GM23248 (cell line): ENCODE data around the gene EPG5. TPM values are rescaled to one million over a fixed set of nuclear protein-coding genes. Genes with fewer than 3 reads are reported as not detected.

Source experiments
- DNase-seq: peaks from one replicate; pipeline ENCODE4 v3.0.0-alpha.2; 2015
- H2AFZ ChIP-seq: fragments of 200-600 bp; sonication (generic); 2 replicates; pipeline ENCODE4 v1.6.1; 2016; ENCODE audit warnings: antibody characterized with exemption
- H3F3A ChIP-seq: fragments of 200-600 bp; sonication (generic); 2 replicates; pipeline ENCODE4 v1.6.1; 2016; ENCODE audit warnings: mild to moderate bottlenecking, antibody characterized with exemption, mixed run types; ENCODE audit not compliant: insufficient read depth
- H3K27ac ChIP-seq: fragments of 200-600 bp; sonication (generic); 2 replicates; pipeline ENCODE4 v1.5.1; 2016; ENCODE audit warnings: mild to moderate bottlenecking
- H3K27me3 ChIP-seq: fragments of 200-600 bp; sonication (generic); replicated peaks from 2 replicates; pipeline ENCODE4 v1.6.1; 2016; ENCODE audit warnings: mild to moderate bottlenecking; ENCODE audit not compliant: insufficient read depth
- H3K36me3 ChIP-seq: fragments of 200-600 bp; sonication (generic); 2 replicates; pipeline ENCODE4 v1.6.1; 2016; ENCODE audit warnings: low read depth, mild to moderate bottlenecking
- H3K4me1 ChIP-seq: fragments of 200-600 bp; sonication (generic); 2 replicates; pipeline ENCODE4 v1.6.1; 2016; ENCODE audit warnings: mild to moderate bottlenecking; ENCODE audit not compliant: insufficient read depth
- H3K4me2 ChIP-seq: fragments of 200-600 bp; sonication (generic); one replicate; pipeline ENCODE4 v1.6.1; 2016; ENCODE audit warnings: mild to moderate bottlenecking; ENCODE audit not compliant: unreplicated experiment
- H3K4me3 ChIP-seq: fragments of 200-600 bp; sonication (generic); 2 replicates; pipeline ENCODE4 v1.5.1; 2016; ENCODE audit warnings: mild to moderate bottlenecking
- H3K79me2 ChIP-seq: fragments of 200-600 bp; sonication (generic); 2 replicates; pipeline ENCODE4 v1.6.1; 2016; ENCODE audit warnings: mild to moderate bottlenecking; ENCODE audit not compliant: insufficient read depth
- H3K9ac ChIP-seq: fragments of 200-600 bp; sonication (generic); 2 replicates; pipeline ENCODE4 v1.6.1; 2016; ENCODE audit warnings: mild to moderate bottlenecking
- H3K9me2 ChIP-seq: fragments of 200-600 bp; sonication (generic); 2 replicates; pipeline ENCODE4 v1.6.1; 2016; ENCODE audit warnings: mixed run types, mild to moderate bottlenecking, moderate library complexity; ENCODE audit not compliant: insufficient read depth
- H3K9me3 ChIP-seq: fragments of 200-600 bp; sonication (generic); one replicate; pipeline ENCODE4 v1.6.1; 2017; ENCODE audit warnings: low read depth
- H4K20me1 ChIP-seq: fragments of 200-600 bp; sonication (generic); 2 replicates; pipeline ENCODE4 v1.6.0; 2016; ENCODE audit not compliant: insufficient read depth
- EZH2 ChIP-seq: fragments of 200-600 bp; sonication (generic); IDR thresholded peaks from 2 replicates; pipeline ENCODE4 v1.6.1; 2018; ENCODE audit warnings: antibody characterized with exemption, mild to moderate bottlenecking; ENCODE audit not compliant: insufficient read depth, poor library complexity, severe bottlenecking
- EZH2phosphoT487 ChIP-seq: fragments of 200-600 bp; sonication (generic); IDR thresholded peaks from 2 replicates; pipeline ENCODE4 v1.6.1; 2018; ENCODE audit warnings: antibody characterized with exemption, moderate library complexity, mild to moderate bottlenecking, low read depth; ENCODE audit not compliant: insufficient read depth
- WGBS, 2 experiments: methylation state at CpG; one replicate each; pipeline ENCODE4 v1.1.6; 2015 to 2017; ENCODE audit warnings: low lambda C conversion rate in 2 of 2, low coverage in 1 of 2; ENCODE audit errors: missing lambda C conversion rate in 2 of 2; 5-methylcytosine and 5-hydroxymethylcytosine counted together
- in situ Hi-C: fragments of 300-500 bp; cut with MboI; formaldehyde crosslinking; loops from 2 replicates; pipeline ENCODE4 v1.15.0; 2020
- polyA plus RNA-seq: library from polyadenylated mRNA; unstranded; fragments of >200 nt; fragmentation: Nextera tagmentation; extraction: Ambion mirVana; gene quantifications from 2 replicates; pipeline ENCODE4 v1.2.1, GENCODE V29; 2016
- small RNA-seq: library from RNA; depleted of rRNA; stranded (forward); fragments of <200 nt; gene quantifications from one replicate; pipeline ENCODE3, GENCODE V24; 2014; ENCODE audit warnings: low read depth, low replicate concordance
- total RNA-seq: library from RNA; depleted of rRNA; stranded (reverse); fragments of >200 nt; shearing (Covaris generic); gene quantifications from 2 replicates; pipeline ENCODE4 v1.2.3, GENCODE V29; 2014; rRNA removed

Gene EPG5
- total and polyA plus RNA-seq, 2 experiments from 2014 or later: 22.0 to 77.7 TPM

- H3K27ac ChIP-seq: peak overlapping the region; percentile 87
- in situ Hi-C loops: no loop called here
- H3K36me3 ChIP-seq: no peaks in the 10 kb centered on the region
- no peaks in the 10 kb centered on the region for H3K79me2 ChIP-seq
- peak overlapping the region; percentile 63 for H3K9ac ChIP-seq
- peak; percentile 99 for DNase-seq
- no peaks in the 10 kb centered on the region for H3K27me3 ChIP-seq
- H3K4me3 ChIP-seq: peak overlapping the region; percentile 57
- peak overlapping the region; percentile 80 for H3K4me2 ChIP-seq
- H4K20me1 ChIP-seq: no peaks in the 10 kb centered on the region
- H3K9me2 ChIP-seq: no peaks in the 10 kb centered on the region
- H2AFZ ChIP-seq: peak overlapping the region; percentile 61
- peaks cover 39% of the 10 kb centered on the region for H3K4me1 ChIP-seq
- peaks cover 31% of the 10 kb centered on the region for H3F3A ChIP-seq
- WGBS, 2 experiments: 2 to 3% methylated on average over 2 of the region's 2 CpGs
- H3K9me3 ChIP-seq: no peaks in the 10 kb centered on the region
- TF ChIP-seq EZH2 (no peak), EZH2phosphoT487 (no peak)
These were observed 164.2 kb downstream of the EPG5 start for GRCh38 chr18:45802814-45803492.

GRCh38 chr18:45801416-45802004 is 165.6 kb downstream of the EPG5 start:
- TF ChIP-seq EZH2phosphoT487: no peak
- Histone ChIP-seq H3K4me3 (no peak overlapping the region), H3K9me3 (no peaks in the 10 kb centered on the region), H3K79me2 (no peaks in the 10 kb centered on the region), H2AFZ (peak overlapping the region; percentile 32; the same call in 1 of the 2 replicates), H3K4me2 (no peak overlapping the region), H3K27me3 (no peaks in the 10 kb centered on the region), H4K20me1 (no peaks in the 10 kb centered on the region), H3K36me3 (no peaks in the 10 kb centered on the region), H3K9me2 (no peaks in the 10 kb centered on the region), H3K27ac (peak overlapping the region; percentile 87), H3F3A (peaks cover 31% of the 10 kb centered on the region), H3K4me1 (peaks cover 35% of the 10 kb centered on the region), H3K9ac (no peak overlapping the region)
- in situ Hi-C loops: no loop called here
- 86 to 100% methylated on average over 1 of the region's 1 CpG for WGBS, 2 experiments
- DNase-seq: no peak

Small RNA genes lying within 50 kb of the gene (small RNA-seq; reads per million reads assigned to genes)
- gene RN7SKP26: not detected

Other genes starting within 250 kb of the EPG5 start
- gene SLC14A1, start 243.1 kb downstream of the EPG5 start, total RNA-seq: 0.54 and 2.0 TPM in 2 replicates
- gene SLC14A1, start 243.1 kb downstream of the EPG5 start, polyA plus RNA-seq: 0.29 and 0.53 TPM in 2 replicates
- 0.22 and 0.38 TPM in 2 replicates for gene SIGLEC15, start 141.7 kb downstream of the EPG5 start, total RNA-seq
- gene SIGLEC15, start 141.7 kb downstream of the EPG5 start, polyA plus RNA-seq: 0.69 and 1.5 TPM in 2 replicates
- 2.8 and 3.8 TPM in 2 replicates for gene PSTPIP2, start 104.9 kb upstream of the EPG5 start, total RNA-seq
- gene PSTPIP2, start 104.9 kb upstream of the EPG5 start, polyA plus RNA-seq: 6.4 and 6.7 TPM in 2 replicates
- gene ATP5F1A, start 131.0 kb upstream of the EPG5 start, total RNA-seq: 562 and 618 TPM in 2 replicates
- gene ATP5F1A, start 131.0 kb upstream of the EPG5 start, polyA plus RNA-seq: 353 and 366 TPM in 2 replicates
- gene HAUS1, start 137.1 kb upstream of the EPG5 start, total RNA-seq: 24.2 and 31.9 TPM in 2 replicates
- 33.6 and 36.9 TPM in 2 replicates for gene HAUS1, start 137.1 kb upstream of the EPG5 start, polyA plus RNA-seq